ENCODE data around the gene NNT.
"Not testable (repeated sequence)": the region's sequence is repeated elsewhere in the genome, so short reads cannot be mapped to it uniquely, and the experiment has no call there.

Gene NNT

GRCh38 chr5:43664501-43665040 lies 61.6 kb downstream of the NNT start:
- no peak overlapping the region for H3K27ac ChIP-seq
- TF ChIP-seq CTCF (conservative IDR thresholded peaks at IDR 0.05; ENCODE audit: low read depth) = no peak
- POLR2A ChIA-PET (ENCODE audit: low non-redundant PET) = no interaction called here
- DNase-seq (ENCODE audit: low spot score) = no peak
- CTCF ChIA-PET = no interaction called here

- CTCF ChIA-PET; DNase-seq (ENCODE audit: low spot score); POLR2A ChIA-PET (ENCODE audit: low non-redundant PET); H3K27ac ChIP-seq: not testable (repeated sequence)
These were observed 62.8 kb downstream of the NNT start for GRCh38 chr5:43665749-43666148.

GRCh38 chr5:43666728-43667127 lies 63.7 kb downstream of the NNT start:
- DNase-seq (ENCODE audit: low spot score); CTCF ChIA-PET; H3K27ac ChIP-seq; POLR2A ChIA-PET (ENCODE audit: low non-redundant PET): not testable (repeated sequence)

- H3K27ac ChIP-seq; POLR2A ChIA-PET (ENCODE audit: low non-redundant PET); CTCF ChIA-PET; DNase-seq (ENCODE audit: low spot score): not testable (repeated sequence)
These were observed 64.4 kb downstream of the NNT start for GRCh38 chr5:43667379-43667778.

GRCh38 chr5:43674536-43674935 lies 71.6 kb downstream of the NNT start:
- POLR2A ChIA-PET (ENCODE audit: low non-redundant PET) = no interaction called here
- CTCF ChIA-PET = interaction anchor here (1.2 kb wide), 1 partner anchor 659 kb away, joined by 4 read pairs; no protein-coding TSS in a partner anchor
- DNase-seq (ENCODE audit: low spot score) = no peak
- H3K27ac ChIP-seq = no peak overlapping the region
- TF ChIP-seq CTCF (conservative IDR thresholded peaks at IDR 0.05; ENCODE audit: low read depth) = no peak

GRCh38 chr5:43675357-43675756 lies 72.4 kb downstream of the NNT start:
- no peak for DNase-seq (ENCODE audit: low spot score)
- H3K27ac ChIP-seq = no peak overlapping the region
- CTCF ChIA-PET = no interaction called here
- POLR2A ChIA-PET (ENCODE audit: low non-redundant PET) = no interaction called here
- TF ChIP-seq CTCF (conservative IDR thresholded peaks at IDR 0.05; ENCODE audit: low read depth) = no peak

- POLR2A ChIA-PET (ENCODE audit: low non-redundant PET) = no interaction called here
- CTCF ChIA-PET = no interaction called here
- no peak overlapping the region for H3K27ac ChIP-seq
- no peak for DNase-seq (ENCODE audit: low spot score)
- no peak for TF ChIP-seq CTCF (conservative IDR thresholded peaks at IDR 0.05; ENCODE audit: low read depth)
These were observed 73.3 kb downstream of the NNT start for GRCh38 chr5:43676083-43676840.

- CTCF ChIA-PET = no interaction called here
- POLR2A ChIA-PET (ENCODE audit: low non-redundant PET) = no interaction called here
- DNase-seq (ENCODE audit: low spot score) = no peak
- TF ChIP-seq CTCF (conservative IDR thresholded peaks at IDR 0.05; ENCODE audit: low read depth) = no peak
- no peak overlapping the region for H3K27ac ChIP-seq
These were observed 74.3 kb downstream of the NNT start for GRCh38 chr5:43677253-43677652.

Data from RWPE1 (cell line).